OCI-LY1 (cell line): ENCODE measurements around the gene FHIP1B.

ENCODE experiments used
- H2AFZ ChIP-seq: fragments of 200-600 bp; sonication (generic), shearing (Covaris generic); 2 replicates; pipeline ENCODE4 v1.6.0; 2014; ENCODE audit warnings: antibody characterized with exemption, mild to moderate bottlenecking, low read length
- H3F3A ChIP-seq: fragments of 200-600 bp; sonication (generic), shearing (Covaris generic); 2 replicates; pipeline ENCODE4 v1.6.0; 2014; ENCODE audit warnings: mild to moderate bottlenecking, antibody characterized with exemption, low read length, moderate library complexity; ENCODE audit not compliant: insufficient read depth
- H3K27ac ChIP-seq: fragments of 200-600 bp; sonication (generic); 2 replicates; pipeline ENCODE4 v1.5.1; 2014; ENCODE audit warnings: low read length, mixed run types, mild to moderate bottlenecking, low read depth; ENCODE audit not compliant: poor library complexity, severe bottlenecking
- H3K27me3 ChIP-seq: fragments of 200-600 bp; sonication (generic); 2 replicates; pipeline ENCODE4 v1.6.0; 2014; ENCODE audit warnings: antibody characterized with exemption, mild to moderate bottlenecking, low read length, moderate library complexity; ENCODE audit not compliant: insufficient read depth
- H3K36me3 ChIP-seq: fragments of 200-600 bp; sonication (generic); 2 replicates; pipeline ENCODE4 v1.6.1; 2014; ENCODE audit warnings: mild to moderate bottlenecking, antibody characterized with exemption, low read length, moderate library complexity, mixed read lengths; ENCODE audit not compliant: insufficient read depth
- H3K4me1 ChIP-seq: fragments of 200-600 bp; sonication (generic); 2 replicates; pipeline ENCODE4 v1.5.1; 2014; ENCODE audit warnings: mild to moderate bottlenecking, low read length, moderate library complexity; ENCODE audit not compliant: insufficient read depth, severe bottlenecking
- H3K4me2 ChIP-seq: fragments of 200-600 bp; sonication (generic), shearing (Covaris generic); 2 replicates; pipeline ENCODE4 v1.6.1; 2014; ENCODE audit warnings: low read length
- H3K4me3 ChIP-seq: fragments of 200-600 bp; sonication (generic); 2 replicates; pipeline ENCODE4 v1.5.1; 2014; ENCODE audit warnings: low read length, low read depth, mild to moderate bottlenecking, mixed read lengths; ENCODE audit not compliant: poor library complexity, severe bottlenecking
- H3K79me2 ChIP-seq: fragments of 200-600 bp; shearing (Covaris generic); 2 replicates; pipeline ENCODE4 v1.6.1; 2016; ENCODE audit warnings: mixed run types, low read length, mixed read lengths; ENCODE audit not compliant: insufficient read depth
- H3K9ac ChIP-seq: fragments of 200-600 bp; sonication (generic), shearing (Covaris generic); 2 replicates; pipeline ENCODE4 v1.6.1; 2014; ENCODE audit warnings: mild to moderate bottlenecking, low read length, mixed read lengths
- H3K9me2 ChIP-seq: fragments of 200-600 bp; sonication (generic), shearing (Covaris generic); 2 replicates; pipeline ENCODE4 v1.6.1; 2014; ENCODE audit warnings: low read depth, mild to moderate bottlenecking, low read length, mixed read lengths
- H3K9me3 ChIP-seq: fragments of 200-600 bp; shearing (Covaris generic); 2 replicates; pipeline ENCODE4 v1.6.1; 2014; ENCODE audit warnings: low read length, mixed read lengths
- H4K20me1 ChIP-seq: fragments of 200-600 bp; sonication (generic), shearing (Covaris generic); 2 replicates; pipeline ENCODE4 v1.6.0; 2016; ENCODE audit warnings: mild to moderate bottlenecking, low read length; ENCODE audit not compliant: insufficient read depth
- EZH2 ChIP-seq: fragments of 200-600 bp; sonication (generic), shearing (Covaris generic); IDR thresholded peaks from 2 replicates; pipeline ENCODE4 v1.8.0; 2017; ENCODE audit warnings: borderline replicate concordance, mixed run types, mild to moderate bottlenecking, antibody characterized with exemption, low read length, moderate library complexity, mixed read lengths
- TF ChIP-seq, protein P1 (sequence below): fragments of 200-600 bp; sonication (generic), shearing (Covaris generic); IDR thresholded peaks from 2 replicates; pipeline ENCODE4 v1.5.1; 2017; ENCODE audit warnings: mild to moderate bottlenecking, antibody characterized with exemption, low read length, moderate library complexity, mixed read lengths

The FHIP1B gene

DNA sequence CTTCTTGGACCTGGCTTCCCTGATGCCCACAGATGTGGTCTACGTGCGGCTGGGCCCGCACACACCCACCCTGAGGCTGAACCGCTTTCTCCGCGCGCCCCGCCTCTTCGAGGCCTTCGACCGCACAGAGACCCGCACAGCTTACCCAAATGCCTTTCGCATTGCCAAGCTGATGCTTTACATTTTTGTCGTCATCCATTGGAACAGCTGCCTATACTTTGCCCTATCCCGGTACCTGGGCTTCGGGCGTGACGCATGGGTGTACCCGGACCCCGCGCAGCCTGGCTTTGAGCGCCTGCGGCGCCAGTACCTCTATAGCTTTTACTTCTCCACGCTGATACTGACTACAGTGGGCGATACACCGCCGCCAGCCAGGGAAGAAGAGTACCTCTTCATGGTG is 5.7 kb upstream of the FHIP1B start:
- TF ChIP-seq, protein P1, sequence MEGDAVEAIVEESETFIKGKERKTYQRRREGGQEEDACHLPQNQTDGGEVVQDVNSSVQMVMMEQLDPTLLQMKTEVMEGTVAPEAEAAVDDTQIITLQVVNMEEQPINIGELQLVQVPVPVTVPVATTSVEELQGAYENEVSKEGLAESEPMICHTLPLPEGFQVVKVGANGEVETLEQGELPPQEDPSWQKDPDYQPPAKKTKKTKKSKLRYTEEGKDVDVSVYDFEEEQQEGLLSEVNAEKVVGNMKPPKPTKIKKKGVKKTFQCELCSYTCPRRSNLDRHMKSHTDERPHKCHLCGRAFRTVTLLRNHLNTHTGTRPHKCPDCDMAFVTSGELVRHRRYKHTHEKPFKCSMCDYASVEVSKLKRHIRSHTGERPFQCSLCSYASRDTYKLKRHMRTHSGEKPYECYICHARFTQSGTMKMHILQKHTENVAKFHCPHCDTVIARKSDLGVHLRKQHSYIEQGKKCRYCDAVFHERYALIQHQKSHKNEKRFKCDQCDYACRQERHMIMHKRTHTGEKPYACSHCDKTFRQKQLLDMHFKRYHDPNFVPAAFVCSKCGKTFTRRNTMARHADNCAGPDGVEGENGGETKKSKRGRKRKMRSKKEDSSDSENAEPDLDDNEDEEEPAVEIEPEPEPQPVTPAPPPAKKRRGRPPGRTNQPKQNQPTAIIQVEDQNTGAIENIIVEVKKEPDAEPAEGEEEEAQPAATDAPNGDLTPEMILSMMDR, result no peak
- TF ChIP-seq EZH2, result no peak
- no peak overlapping the region for H3K4me3 ChIP-seq
- no peak overlapping the region for H3K27ac ChIP-seq
- H3K9ac ChIP-seq, result no peak overlapping the region
- H3K4me2 ChIP-seq, result no peak overlapping the region
- H2AFZ ChIP-seq, result no peak overlapping the region
- no peaks in the 10 kb centered on the region for H4K20me1 ChIP-seq
- no peaks in the 10 kb centered on the region for H3F3A ChIP-seq
- no peaks in the 10 kb centered on the region for H3K36me3 ChIP-seq
- H3K27me3 ChIP-seq, result no peaks in the 10 kb centered on the region
- H3K4me1 ChIP-seq, result peaks cover 5% of the 10 kb centered on the region
- H3K79me2 ChIP-seq, result no peaks in the 10 kb centered on the region
- no peaks in the 10 kb centered on the region for H3K9me2 ChIP-seq
- no peaks in the 10 kb centered on the region for H3K9me3 ChIP-seq

DNA sequence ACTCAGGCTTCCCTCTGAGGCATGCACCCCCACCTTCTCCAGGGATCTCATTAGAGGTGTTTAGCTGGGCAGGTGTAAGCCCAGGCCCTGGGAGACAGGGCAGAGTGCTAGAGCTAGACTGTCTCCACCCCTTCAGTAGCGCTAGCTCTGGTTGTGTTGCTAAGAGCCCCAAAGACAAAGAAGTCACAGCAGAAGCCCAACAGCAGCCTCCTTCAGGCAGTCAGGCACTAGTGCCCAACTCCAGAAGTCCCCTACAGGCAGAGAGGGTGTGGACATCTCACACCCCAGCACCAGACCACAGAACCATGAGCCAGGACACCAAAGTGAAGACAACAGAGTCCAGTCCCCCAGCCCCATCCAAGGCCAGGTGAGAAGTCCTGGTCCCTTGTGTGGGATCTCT is 4.5 kb upstream of the FHIP1B start, which contains the start of gene CNGA4:
Gene CNGA4 (plus strand): TSS at position 188 of the 400 bp plus-strand sequence. CDS start 118 bp downstream, at position 306.
- Histone ChIP-seq H3K9me3 (no peaks in the 10 kb centered on the region), H3K9ac (no peak within 1 kb of the TSS), H3K4me1 (peaks cover 8% of the 10 kb centered on the region), H3K4me3 (no peak within 1 kb of the TSS), H2AFZ (no peak within 1 kb of the TSS), H3K79me2 (no peaks in the 10 kb centered on the region), H3K36me3 (no peaks in the 10 kb centered on the region), H3K4me2 (no peak within 1 kb of the TSS), H4K20me1 (no peaks in the 10 kb centered on the region), H3F3A (no peaks in the 10 kb centered on the region), H3K27ac (no peak within 1 kb of the TSS), H3K27me3 (no peaks in the 10 kb centered on the region), H3K9me2 (no peaks in the 10 kb centered on the region)
- no peak for TF ChIP-seq EZH2
- TF ChIP-seq, protein P1, result no peak

DNA sequence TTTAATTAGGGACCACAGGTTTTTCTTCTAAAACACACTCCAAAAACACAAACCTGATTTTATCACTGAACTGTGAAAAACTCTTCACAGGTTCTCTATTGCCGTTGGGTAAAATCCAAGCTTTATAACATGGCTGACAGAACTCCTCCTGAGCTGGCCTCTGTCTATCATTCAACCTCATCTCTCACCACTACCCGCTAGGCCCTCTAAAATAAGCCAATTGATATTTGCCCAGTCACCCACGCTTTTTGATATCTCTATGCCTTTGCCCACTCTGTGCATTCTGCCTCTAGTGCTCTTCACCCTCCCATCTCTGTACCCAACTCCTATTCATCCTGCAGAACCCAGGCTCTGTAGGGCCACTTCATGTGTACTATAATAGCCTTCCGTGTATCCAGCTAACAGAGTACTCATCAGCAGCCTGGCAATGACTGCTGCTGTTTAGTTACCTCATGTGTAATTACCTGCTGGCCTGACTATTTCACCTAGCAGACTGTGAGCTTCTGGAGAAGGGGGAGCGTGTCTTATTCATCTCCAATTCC is 3.4 kb upstream of the FHIP1B start:
- Histone ChIP-seq H4K20me1 (no peaks in the 10 kb centered on the region), H3K9me2 (no peaks in the 10 kb centered on the region), H3K36me3 (no peaks in the 10 kb centered on the region), H3K27me3 (no peaks in the 10 kb centered on the region), H3K9ac (no peak overlapping the region), H3K4me2 (no peak overlapping the region), H3K79me2 (peaks cover 11% of the 10 kb centered on the region), H2AFZ (no peak overlapping the region), H3K27ac (no peak overlapping the region), H3K4me3 (no peak overlapping the region), H3K9me3 (no peaks in the 10 kb centered on the region), H3K4me1 (peaks cover 19% of the 10 kb centered on the region), H3F3A (no peaks in the 10 kb centered on the region)
- TF ChIP-seq, protein P1, result no peak
- no peak for TF ChIP-seq EZH2
